Measurements from ENCODE around the gene IQSEC2.

Gene IQSEC2

GRCh38 chrX:53281321-53281822 lies at the start of gene IQSEC2:
Gene IQSEC2, minus strand, starts transcription at chrX:53281584.
- DNase-seq (ENCODE audit: low spot score): peak; percentile 41

- DNase-seq (ENCODE audit: low spot score): peak; percentile 66
Observed at GRCh38 chrX:53330331-53330730, 48.9 kb upstream of the IQSEC2 start.

- no peak for DNase-seq (ENCODE audit: low spot score)
Observed at GRCh38 chrX:53324803-53325202, 43.4 kb upstream of the IQSEC2 start.

- no peak for DNase-seq (ENCODE audit: low spot score)
Observed at GRCh38 chrX:53324085-53324484, 42.7 kb upstream of the IQSEC2 start.

- no peak for DNase-seq (ENCODE audit: low spot score)
Observed at GRCh38 chrX:53323196-53323595, 41.8 kb upstream of the IQSEC2 start.

GRCh38 chrX:53321943-53322497 lies 40.6 kb upstream of the IQSEC2 start:
- no peak for DNase-seq (ENCODE audit: low spot score)

GRCh38 chrX:53321230-53321942 lies 40.0 kb upstream of the IQSEC2 start:
- DNase-seq (ENCODE audit: low spot score): no peak

GRCh38 chrX:53320543-53321229 lies 39.3 kb upstream of the IQSEC2 start:
- no peak for DNase-seq (ENCODE audit: low spot score)

- no peak for DNase-seq (ENCODE audit: low spot score)
Observed at GRCh38 chrX:53319614-53320542, 38.5 kb upstream of the IQSEC2 start.

GRCh38 chrX:53318766-53319353 lies 37.5 kb upstream of the IQSEC2 start:
- DNase-seq (ENCODE audit: low spot score): no peak

GRCh38 chrX:53317365-53318069 lies 36.1 kb upstream of the IQSEC2 start:
- peak; percentile 47 for DNase-seq (ENCODE audit: low spot score)

- DNase-seq (ENCODE audit: low spot score): no peak
Observed at GRCh38 chrX:53316860-53317237, 35.5 kb upstream of the IQSEC2 start.

- no peak for DNase-seq (ENCODE audit: low spot score)
Observed at GRCh38 chrX:53316111-53316859, 34.9 kb upstream of the IQSEC2 start.

GRCh38 chrX:53313728-53314105 lies 32.3 kb upstream of the IQSEC2 start:
- DNase-seq (ENCODE audit: low spot score): no peak

- DNase-seq (ENCODE audit: low spot score): peak; percentile 53
Observed at GRCh38 chrX:53312946-53313727, 31.8 kb upstream of the IQSEC2 start.

- DNase-seq (ENCODE audit: low spot score): no peak
Observed at GRCh38 chrX:53309837-53310236, 28.5 kb upstream of the IQSEC2 start.

GRCh38 chrX:53308836-53309235 lies 27.5 kb upstream of the IQSEC2 start:
- DNase-seq (ENCODE audit: low spot score): no peak

GRCh38 chrX:53305996-53306937 lies 24.9 kb upstream of the IQSEC2 start:
- DNase-seq (ENCODE audit: low spot score): no peak
